GM12878 (cell line): ENCODE results near the gene KCNQ1. TPM values are rescaled to one million over a fixed set of nuclear protein-coding genes. Genes with fewer than 3 reads are reported as not detected.

Source experiments
- ATAC-seq: fragments of 200-7000 bp; cut with Tn5 transposase; 3 replicates; pipeline ENCODE4 v1.9.1; 2020; ENCODE audit warnings: mild to moderate bottlenecking, moderate library complexity
- BruUV-seq: library from RNA; stranded (reverse); fragments of 400-500 nt; replicated peaks from 2 replicates; lab custom pipeline; 2021; lab: Mats Ljungman, UMichigan
- CTCF ChIA-PET: fragments of 300-600 bp; sonication (Branson Sonifier 250); formaldehyde crosslinking; extraction: SDS; loops from one replicate; lab custom pipeline; 2021; ENCODE audit warnings: inconsistent platforms; lab: Yijun Ruan, JAX
- POLR2A ChIA-PET: fragments of 350-600 bp; formaldehyde crosslinking; extraction: SDS; loops from one replicate; lab custom pipeline; 2021; ENCODE audit warnings: inconsistent platforms; lab: Charles Lee
- RAD21 ChIA-PET: fragments of 300-600 bp; sonication (Branson Sonifier 250); formaldehyde crosslinking; loops from one replicate; lab custom pipeline; 2023; ENCODE audit warnings: antibody characterized with exemption; ENCODE audit not compliant: unreplicated experiment; lab: Charles Lee
- SMC1A ChIA-PET: fragments of 300-600 bp; sonication (Branson Sonifier 250); formaldehyde crosslinking; loops from one replicate; lab custom pipeline; 2023; ENCODE audit not compliant: unreplicated experiment, uncharacterized antibody; lab: Charles Lee
- DNase-seq: peaks from one replicate; pipeline ENCODE4 v3.0.0-alpha.2; 2011; ENCODE audit warnings: low read depth, low spot score
- FAIRE-seq: peaks from 3 replicates; lab custom pipeline; 2011; peaks lifted over from hg19 to GRCh38; lab: Jason Lieb, UNC
- H2AFZ ChIP-seq: 2 replicates; pipeline ENCODE4 v1.6.0; 2011; ENCODE audit warnings: low read depth, low read length, control low read depth; ENCODE audit not compliant: control insufficient read depth
- H3K27ac ChIP-seq: 2 replicates; pipeline ENCODE4 v1.5.1; 2011; ENCODE audit warnings: control low read depth; ENCODE audit not compliant: control insufficient read depth, insufficient read depth
- H3K27me3 ChIP-seq, 2 experiments: replicated peaks in 1 of 2; 2 replicates each; pipeline versions ENCODE4 v1.6.0 to v1.6.1; 2011; ENCODE audit warnings: low read length in 1 of 2; ENCODE audit not compliant: control insufficient read depth in 2 of 2, insufficient read depth in 2 of 2
- H3K36me3 ChIP-seq, 2 experiments: 2 replicates each; pipeline ENCODE4 v1.5.1; 2011; ENCODE audit warnings: low read length in 1 of 2; ENCODE audit not compliant: control insufficient read depth in 2 of 2, insufficient read depth in 2 of 2
- H3K4me1 ChIP-seq: 2 replicates; pipeline ENCODE4 v1.6.1; 2011; ENCODE audit warnings: mild to moderate bottlenecking, low read length, moderate library complexity, mixed read lengths; ENCODE audit not compliant: control insufficient read depth, insufficient read depth
- H3K4me2 ChIP-seq: 2 replicates; pipeline ENCODE4 v1.6.0; 2011; ENCODE audit warnings: control low read depth; ENCODE audit not compliant: control insufficient read depth, insufficient read depth
- H3K4me3 ChIP-seq: fragments of 200-600 bp; sonication (generic); 2 replicates; pipeline ENCODE4 v1.5.1; 2016
- H3K79me2 ChIP-seq: 2 replicates; pipeline ENCODE4 v1.6.0; 2011; ENCODE audit warnings: low read length; ENCODE audit not compliant: control insufficient read depth, insufficient read depth
- H3K9ac ChIP-seq: 2 replicates; pipeline ENCODE4 v1.8.0; 2011; ENCODE audit warnings: low read length, control low read depth, mixed read lengths; ENCODE audit not compliant: control insufficient read depth, insufficient read depth
- H3K9me3 ChIP-seq: replicated peaks from 3 replicates; pipeline ENCODE4 v1.5.1; 2011; ENCODE audit warnings: mild to moderate bottlenecking, low read length; ENCODE audit not compliant: control insufficient read depth, insufficient read depth
- H4K20me1 ChIP-seq: 2 replicates; pipeline ENCODE4 v1.6.0; 2011; ENCODE audit not compliant: control insufficient read depth, insufficient read depth
- ASH2L ChIP-seq: fragments of 300-600, 200-600 bp; sonication (generic); IDR thresholded peaks from 2 replicates; pipeline ENCODE4 v1.6.1; 2017; ENCODE audit warnings: low read depth, mild to moderate bottlenecking, borderline replicate concordance
- CREM ChIP-seq: IDR thresholded peaks from 2 replicates; pipeline ENCODE4 v1.6.1; 2014; ENCODE audit warnings: antibody characterized with exemption, low read depth
- KDM1A ChIP-seq: fragments of 200-600 bp; sonication (generic); IDR thresholded peaks from 2 replicates; pipeline ENCODE4 v1.6.1; 2016; ENCODE audit warnings: borderline replicate concordance
- MYB ChIP-seq: fragments of 150-350 bp; IDR thresholded peaks from 2 replicates; pipeline ENCODE4 v1.6.1; 2014; ENCODE audit warnings: mild to moderate bottlenecking, low read depth, low read length, borderline replicate concordance
- RBBP5 ChIP-seq: fragments of 200-600 bp; sonication (generic); conservative IDR thresholded peaks from 2 replicates; pipeline ENCODE4 v1.6.1; 2016
- TCF7 ChIP-seq: IDR thresholded peaks from 2 replicates; pipeline ENCODE4 v1.6.1; 2014; ENCODE audit warnings: antibody characterized with exemption, borderline replicate concordance
- ZBED1 ChIP-seq: IDR thresholded peaks from 2 replicates; pipeline ENCODE4 v1.6.1; 2016; ENCODE audit warnings: borderline replicate concordance
- ZNF24 ChIP-seq: fragments of 450-650 bp; IDR thresholded peaks from 2 replicates; pipeline ENCODE4 v1.6.1; 2017; ENCODE audit warnings: antibody characterized with exemption, mild to moderate bottlenecking
- WGBS: methylation state at CpG from one replicate; pipeline ENCODE4 v1.1.6; 2016; ENCODE audit warnings: low lambda C conversion rate; ENCODE audit not compliant: insufficient replicate concordance, insufficient coverage; ENCODE audit errors: missing lambda C conversion rate; 5-methylcytosine and 5-hydroxymethylcytosine counted together
- in situ Hi-C: fragments of 300-500 bp; cut with MboI; formaldehyde crosslinking; loops from 9 replicates; pipeline ENCODE4 v1.14.3; 2018; ENCODE audit warnings: mixed read lengths
- intact Hi-C: fragments of 100-400 bp; cut with micrococcal nuclease; formaldehyde crosslinking; loops from one replicate; pipeline ENCODE4 v1.14.2; 2022; ENCODE audit not compliant: unreplicated experiment
- polyA plus RNA-seq, 11 experiments: library from polyadenylated mRNA; depleted of rRNA in 4 of 11; unstranded in 6 of 11; stranded (reverse) in 5 of 11; fragments of >200 nt; fragmentation: Nextera tagmentation in 4 of 11; fragmentation: Illumina TruSeq in 1 of 11; extraction: Ambion mirVana in 4 of 11; extraction: Trizol in 1 of 11; gene quantifications; 1 replicate in 1 of 11; 2 replicates in 10 of 11; pipeline versions ENCODE4 v1.2.1 to v1.2.3, GENCODE V29; 2011 to 2016; ENCODE audit warnings: inconsistent platforms in 2 of 11, missing spikeins in 2 of 11, low read depth in 1 of 11
- total RNA-seq, 4 experiments: library from RNA; depleted of rRNA in 3 of 4; stranded (reverse); fragments of >200 nt in 3 of 4; fragmentation: Illumina TruSeq in 1 of 4; extraction: Trizol in 1 of 4; gene quantifications; 2 replicates each; pipeline versions ENCODE4 v1.2.1 to v1.2.3, GENCODE V29; 2013 to 2021
- TF ChIP-seq, protein P1 (sequence below), 3 experiments: IDR thresholded peaks in 2 of 3; conservative IDR thresholded peaks in 1 of 3; 2 replicates each; pipeline ENCODE4 v1.5.1; 2011; ENCODE audit warnings: low read depth in 3 of 3, low read length in 3 of 3, mild to moderate bottlenecking in 3 of 3, control low read depth in 2 of 3, moderate library complexity in 2 of 3, inconsistent platforms in 1 of 3, mixed read lengths in 1 of 3; ENCODE audit not compliant: control insufficient read depth in 2 of 3, insufficient read depth in 1 of 3; ENCODE audit errors: extremely low read depth in 1 of 3

KCNQ1 gene
- total and polyA plus RNA-seq, 10 of the 15 experiments (the other 5 are each of a cell fraction or from before 2014, with no cell fraction given): 0.03 to 0.15 (median 0.12) TPM; not detected in 7

DNA sequence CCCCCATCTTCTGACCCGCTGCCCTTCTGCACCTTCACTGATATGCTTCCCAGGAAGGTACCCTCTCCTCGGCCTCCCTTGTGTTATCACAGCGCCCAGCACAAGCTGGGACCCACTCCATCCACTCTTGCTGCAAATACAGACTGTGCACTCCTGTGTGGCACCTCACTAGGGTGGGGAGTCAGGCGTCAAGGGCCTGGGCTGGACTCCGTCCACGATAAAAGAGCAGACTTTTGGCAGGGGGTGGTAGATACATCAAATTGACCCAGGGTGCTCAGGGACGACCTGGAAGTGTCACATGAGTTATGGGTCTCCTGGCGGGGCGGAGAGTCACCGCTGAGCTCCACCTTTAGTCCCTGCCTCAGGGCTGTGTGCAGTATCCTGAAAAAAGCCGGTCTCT, 1.4 kb upstream of the KCNQ1 start:
- in situ Hi-C loops: no loop called here
- ATAC-seq (no peak), FAIRE-seq (no peak), DNase-seq (no peak)
- Histone ChIP-seq H3K79me2 (no peaks in the 10 kb centered on the region), H3K27me3 (peaks cover 2 to 7% of the 10 kb centered on the region in 2 experiments; a peak in 3 of 4 replicates), H3K4me1 (no peaks in the 10 kb centered on the region), H3K9ac (no peak overlapping the region), H3K36me3 (no peaks in the 10 kb centered on the region), H3K9me3 (no peaks in the 10 kb centered on the region), H3K4me2 (no peak overlapping the region), H4K20me1 (no peaks in the 10 kb centered on the region), H2AFZ (no peak overlapping the region), H3K27ac (no peak overlapping the region), H3K4me3 (no peak overlapping the region)
- POLR2A ChIA-PET: no interaction called here
- RAD21 ChIA-PET: no interaction called here
- 76% methylated on average over 11 of the region's 11 CpGs for WGBS
- SMC1A ChIA-PET: no interaction called here
- BruUV-seq: no TSS peak
- intact Hi-C loops: no loop called here
- CTCF ChIA-PET: interaction anchor here (1.2 kb wide), 1 partner anchor 138 kb away, joined by 3 read pairs; no protein-coding TSS in a partner anchor
- TF ChIP-seq KDM1A (no peak), RBBP5 (no peak), CREM (no peak), ASH2L (no peak), ZNF24 (no peak), TCF7 (no peak), MYB (no peak), ZBED1 (no peak)
- TF ChIP-seq, protein P1, sequence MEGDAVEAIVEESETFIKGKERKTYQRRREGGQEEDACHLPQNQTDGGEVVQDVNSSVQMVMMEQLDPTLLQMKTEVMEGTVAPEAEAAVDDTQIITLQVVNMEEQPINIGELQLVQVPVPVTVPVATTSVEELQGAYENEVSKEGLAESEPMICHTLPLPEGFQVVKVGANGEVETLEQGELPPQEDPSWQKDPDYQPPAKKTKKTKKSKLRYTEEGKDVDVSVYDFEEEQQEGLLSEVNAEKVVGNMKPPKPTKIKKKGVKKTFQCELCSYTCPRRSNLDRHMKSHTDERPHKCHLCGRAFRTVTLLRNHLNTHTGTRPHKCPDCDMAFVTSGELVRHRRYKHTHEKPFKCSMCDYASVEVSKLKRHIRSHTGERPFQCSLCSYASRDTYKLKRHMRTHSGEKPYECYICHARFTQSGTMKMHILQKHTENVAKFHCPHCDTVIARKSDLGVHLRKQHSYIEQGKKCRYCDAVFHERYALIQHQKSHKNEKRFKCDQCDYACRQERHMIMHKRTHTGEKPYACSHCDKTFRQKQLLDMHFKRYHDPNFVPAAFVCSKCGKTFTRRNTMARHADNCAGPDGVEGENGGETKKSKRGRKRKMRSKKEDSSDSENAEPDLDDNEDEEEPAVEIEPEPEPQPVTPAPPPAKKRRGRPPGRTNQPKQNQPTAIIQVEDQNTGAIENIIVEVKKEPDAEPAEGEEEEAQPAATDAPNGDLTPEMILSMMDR (IDR thresholded peaks at IDR 0.05 in 2 of 3, conservative IDR thresholded peaks at IDR 0.05 in 1 of 3; ENCODE audit: control insufficient read depth in 2 of 3, extremely low read depth in 1 of 3, insufficient read depth in 1 of 3, low read depth in 3 of 3, low read length in 3 of 3): no peak
